Activated CD4-positive, CD25-positive, alpha-beta regulatory T cell treated with anti-CD3 and anti-CD28 coated beads, Interleukin-2, amount 50 U/mL, for 72 hours (primary cell): ENCODE data around the gene CMC2.

ENCODE experiments used
- DNase-seq: peaks from one replicate; pipeline ENCODE4 v3.0.0; 2021

The CMC2 gene

DNA sequence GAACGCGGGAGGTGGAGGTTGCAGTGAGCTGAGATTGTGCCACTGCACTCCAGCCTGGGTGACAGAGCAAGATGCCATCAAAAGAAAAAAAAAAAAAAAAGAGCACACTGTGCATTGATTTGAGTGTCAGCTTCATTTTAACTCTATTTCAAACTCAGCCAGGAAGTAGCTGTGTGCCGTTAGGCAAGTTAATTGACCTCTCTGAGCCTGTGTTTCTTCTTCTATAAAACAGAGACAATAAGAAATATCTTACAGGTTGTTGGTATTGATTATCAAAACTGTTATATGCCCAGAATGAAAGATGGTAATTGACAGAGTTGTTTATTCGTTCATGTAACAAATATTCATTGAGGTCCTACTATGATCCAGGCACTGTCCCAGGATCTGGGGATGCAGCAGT lies 83.3 kb downstream of the CMC2 start:
- DNase-seq = no peak
